NB4 (cell line): ENCODE data around the gene JPT1.
"Not testable (repeated sequence)": the region's sequence is repeated elsewhere in the genome, so short reads cannot be mapped to it uniquely, and the experiment has no call there.

Experiments used
- DNase-seq: peaks from one replicate; pipeline ENCODE4 v3.0.0; 2010; ENCODE audit warnings: low read depth
- H3K4me3 ChIP-seq: one replicate; pipeline ENCODE4 v1.5.1; 2011; ENCODE audit warnings: mild to moderate bottlenecking, low read depth, low read length, moderate library complexity
- MYC ChIP-seq: IDR thresholded peaks from 2 replicates; pipeline ENCODE4 v1.6.1; 2011; ENCODE audit warnings: low read depth, low read length
- POLR2A ChIP-seq: IDR thresholded peaks from 2 replicates; pipeline ENCODE4 v1.6.1; 2011; ENCODE audit warnings: mild to moderate bottlenecking; ENCODE audit not compliant: insufficient read length; ENCODE audit errors: extremely low read depth
- TF ChIP-seq, protein P1 (sequence below): IDR thresholded peaks from one replicate; pipeline ENCODE4 v1.5.1; 2012; ENCODE audit warnings: low read depth, low read length
- TF ChIP-seq, protein P2 (sequence below): IDR thresholded peaks from 2 replicates; pipeline ENCODE4 v1.6.1; 2011; ENCODE audit warnings: low read depth, low read length

The JPT1 gene

DNA sequence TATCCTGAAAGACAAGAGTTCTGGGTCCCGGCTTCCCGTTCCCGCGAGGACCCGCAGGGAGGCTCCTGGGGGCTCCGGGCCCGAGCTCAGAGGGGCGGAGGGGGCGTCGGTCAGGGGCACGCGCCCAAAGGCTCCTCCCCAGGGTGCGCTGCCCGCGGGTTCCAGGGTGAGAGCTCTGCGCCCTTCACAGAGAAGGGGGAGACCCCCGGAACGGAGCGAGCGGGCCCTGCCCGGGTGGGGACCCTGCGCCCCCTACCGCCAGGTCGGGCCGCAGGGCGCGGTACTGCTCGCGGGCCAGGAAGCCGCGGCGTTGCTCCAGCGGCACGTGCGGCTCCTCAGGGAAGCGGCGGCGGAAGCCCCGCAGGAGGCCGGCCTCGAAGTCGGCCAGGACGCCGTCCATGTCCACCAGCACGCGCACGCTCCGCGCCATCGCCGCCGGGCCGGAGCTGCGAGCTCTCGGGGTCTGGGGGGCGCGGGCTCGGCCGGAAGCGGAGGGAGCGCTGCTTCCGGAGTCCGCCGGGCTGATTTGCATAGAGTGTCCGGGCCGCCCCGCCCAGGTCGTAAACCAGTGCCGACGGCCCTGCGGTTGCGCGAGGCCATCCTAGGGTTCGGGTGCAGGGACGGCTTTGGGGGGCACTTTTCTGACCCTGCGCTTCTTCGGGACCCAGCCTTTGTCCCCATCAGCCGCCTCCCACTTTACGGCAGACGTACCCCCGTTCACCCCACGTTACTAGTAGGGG, 22.9 kb downstream of the JPT1 start, which contains the start of gene NT5C:
Gene NT5C (minus strand): TSS at position 465 of the 740 bp plus-strand sequence. CDS start 35 bp downstream, at position 430.
- DNase-seq = peak; percentile 91
- peak within 1 kb of the TSS; percentile 71 for H3K4me3 ChIP-seq
- TF ChIP-seq POLR2A (peak; percentile 84), MYC (peak; percentile 77)
- TF ChIP-seq, protein P1, sequence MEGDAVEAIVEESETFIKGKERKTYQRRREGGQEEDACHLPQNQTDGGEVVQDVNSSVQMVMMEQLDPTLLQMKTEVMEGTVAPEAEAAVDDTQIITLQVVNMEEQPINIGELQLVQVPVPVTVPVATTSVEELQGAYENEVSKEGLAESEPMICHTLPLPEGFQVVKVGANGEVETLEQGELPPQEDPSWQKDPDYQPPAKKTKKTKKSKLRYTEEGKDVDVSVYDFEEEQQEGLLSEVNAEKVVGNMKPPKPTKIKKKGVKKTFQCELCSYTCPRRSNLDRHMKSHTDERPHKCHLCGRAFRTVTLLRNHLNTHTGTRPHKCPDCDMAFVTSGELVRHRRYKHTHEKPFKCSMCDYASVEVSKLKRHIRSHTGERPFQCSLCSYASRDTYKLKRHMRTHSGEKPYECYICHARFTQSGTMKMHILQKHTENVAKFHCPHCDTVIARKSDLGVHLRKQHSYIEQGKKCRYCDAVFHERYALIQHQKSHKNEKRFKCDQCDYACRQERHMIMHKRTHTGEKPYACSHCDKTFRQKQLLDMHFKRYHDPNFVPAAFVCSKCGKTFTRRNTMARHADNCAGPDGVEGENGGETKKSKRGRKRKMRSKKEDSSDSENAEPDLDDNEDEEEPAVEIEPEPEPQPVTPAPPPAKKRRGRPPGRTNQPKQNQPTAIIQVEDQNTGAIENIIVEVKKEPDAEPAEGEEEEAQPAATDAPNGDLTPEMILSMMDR = peak; percentile 55
- TF ChIP-seq, protein P2, sequence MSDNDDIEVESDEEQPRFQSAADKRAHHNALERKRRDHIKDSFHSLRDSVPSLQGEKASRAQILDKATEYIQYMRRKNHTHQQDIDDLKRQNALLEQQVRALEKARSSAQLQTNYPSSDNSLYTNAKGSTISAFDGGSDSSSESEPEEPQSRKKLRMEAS = peak; percentile 73

DNA sequence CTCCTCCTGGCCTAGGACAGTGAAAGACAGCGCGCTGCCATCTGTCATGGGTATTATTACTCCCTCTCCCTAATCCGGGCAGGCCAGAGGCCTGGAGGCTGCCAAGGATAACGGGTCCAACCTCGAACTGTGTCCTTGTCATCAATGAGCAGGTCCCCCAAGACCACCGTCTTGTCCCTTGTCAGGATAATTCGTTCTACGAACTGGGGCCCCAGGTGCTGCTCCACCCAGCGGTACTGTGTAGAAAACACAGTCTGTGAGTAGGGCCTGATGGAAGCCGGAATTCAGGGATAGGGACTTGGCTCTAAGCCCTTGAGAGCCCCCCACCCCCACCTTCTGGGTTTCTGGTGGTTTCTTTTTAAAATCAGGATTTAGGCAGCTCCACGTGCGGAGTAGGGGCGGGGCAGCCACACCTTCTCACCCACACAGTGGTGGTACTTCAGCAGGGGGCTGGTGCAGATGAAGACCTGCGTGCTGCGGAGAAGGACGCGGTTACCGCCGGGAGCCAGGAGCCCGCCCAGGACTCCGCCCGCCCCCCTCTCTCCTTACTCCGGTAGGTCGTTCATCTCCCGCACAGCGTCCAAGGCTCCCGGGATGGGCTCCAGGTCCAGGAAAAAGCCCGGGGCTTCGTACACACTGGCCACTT, 23.6 kb downstream of the JPT1 start:
- DNase-seq = peak; percentile 71
- no peak for TF ChIP-seq POLR2A
- TF ChIP-seq, protein P2 = 0 out of 2 replicates have a peak, but pooled peaks have one; percentile 11
- TF ChIP-seq, protein P1 = peak; percentile 45
- TF ChIP-seq MYC = no peak
- peak overlapping the region; percentile 71 for H3K4me3 ChIP-seq

DNA sequence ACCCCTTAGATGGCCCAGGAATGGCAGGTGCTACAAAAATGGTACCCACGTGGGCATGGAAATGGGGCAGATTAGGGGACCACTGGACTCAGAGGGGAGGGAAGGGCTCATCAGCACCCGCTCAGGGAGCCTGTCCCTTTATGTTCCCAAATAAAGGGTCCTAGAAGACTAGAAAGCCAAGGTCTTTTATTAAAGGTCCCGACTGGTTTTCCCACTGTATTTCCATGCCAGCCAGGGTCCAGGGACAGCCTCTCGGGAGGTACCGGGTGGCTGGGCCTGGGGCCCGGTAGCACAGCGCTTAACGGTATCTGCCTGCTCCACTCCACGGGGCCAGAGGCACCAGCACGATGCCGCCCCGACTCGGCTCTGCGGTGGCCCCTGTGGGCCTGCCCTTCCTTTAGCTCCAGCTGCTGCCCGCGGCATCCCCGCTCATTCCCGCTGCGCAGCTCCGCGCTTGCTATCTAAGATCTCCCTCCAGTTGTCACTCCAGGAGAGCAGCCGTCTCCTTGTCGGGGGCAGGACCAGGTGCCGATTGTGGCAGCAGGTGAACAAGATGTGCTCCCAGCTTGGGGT, 24.2 kb downstream of the JPT1 start:
- TF ChIP-seq, protein P2 = no peak
- no peak for TF ChIP-seq MYC
- no peak for TF ChIP-seq POLR2A
- TF ChIP-seq, protein P1 = no peak
- H3K4me3 ChIP-seq = peak overlapping the region; percentile 71
- no peak for DNase-seq

DNA sequence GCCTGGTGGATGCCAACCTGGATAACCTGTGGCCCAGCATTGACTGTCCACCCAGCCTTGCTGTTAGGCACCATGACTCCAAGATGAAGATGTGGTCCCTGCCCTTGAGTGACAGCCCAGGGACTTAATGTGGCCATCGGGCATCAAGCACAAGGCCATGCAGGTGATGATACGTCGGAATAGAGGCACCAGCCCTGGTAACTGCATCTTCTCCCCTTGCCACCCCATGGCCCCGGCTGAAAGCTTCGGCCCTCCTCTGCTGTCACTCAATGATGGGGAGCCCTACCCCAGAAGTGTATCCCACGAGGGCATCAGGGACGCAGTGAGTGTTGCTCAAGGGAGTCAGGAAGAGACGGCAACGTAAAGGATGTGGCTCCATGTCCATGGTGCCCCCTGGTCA, 24.7 kb downstream of the JPT1 start:
- DNase-seq = no peak
- TF ChIP-seq POLR2A (no peak), MYC (no peak)
- TF ChIP-seq, protein P2 = no peak
- TF ChIP-seq, protein P1 = no peak
- no peak overlapping the region for H3K4me3 ChIP-seq

DNA sequence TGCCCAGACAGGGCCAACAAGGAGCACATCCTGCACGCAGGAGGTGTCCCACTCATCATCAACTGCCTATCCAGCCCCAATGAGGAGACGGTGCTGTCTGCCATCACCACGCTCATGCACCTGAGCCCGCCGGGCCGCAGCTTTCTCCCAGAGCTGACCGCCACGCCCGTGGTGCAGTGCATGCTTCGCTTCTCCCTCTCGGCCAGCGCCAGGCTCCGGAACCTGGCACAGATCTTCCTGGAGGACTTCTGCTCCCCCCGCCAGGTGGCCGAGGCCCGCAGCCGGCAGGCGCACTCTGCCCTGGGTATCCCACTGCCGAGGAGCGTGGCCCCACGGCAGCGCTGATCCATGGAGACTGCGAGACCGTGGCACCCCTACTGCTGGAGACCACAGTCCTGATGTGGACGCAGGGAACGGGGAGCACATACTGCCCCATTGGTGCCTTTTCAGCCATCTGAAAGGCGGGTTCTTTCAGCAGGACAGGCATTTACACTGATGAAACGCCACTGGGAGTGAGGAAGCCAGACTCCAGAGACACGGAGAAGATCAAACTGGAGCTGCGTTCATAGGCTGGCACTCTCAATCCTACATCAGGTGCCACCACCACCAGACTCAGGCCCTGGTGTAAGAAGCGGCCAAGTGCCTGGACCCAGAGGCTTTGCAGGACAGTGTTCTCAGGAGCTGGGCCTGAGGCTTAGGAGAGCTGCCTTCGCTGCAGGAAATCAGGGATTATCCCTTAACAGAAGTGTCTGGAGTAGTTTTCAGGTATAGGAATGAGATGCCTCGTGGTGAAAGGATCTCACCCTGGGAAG, 25.4 kb downstream of the JPT1 start:
- TF ChIP-seq MYC = no peak
- TF ChIP-seq POLR2A = no peak
- TF ChIP-seq, protein P1 = no peak
- TF ChIP-seq, protein P2 = no peak
- no peak overlapping the region for H3K4me3 ChIP-seq
- no peak for DNase-seq

DNA sequence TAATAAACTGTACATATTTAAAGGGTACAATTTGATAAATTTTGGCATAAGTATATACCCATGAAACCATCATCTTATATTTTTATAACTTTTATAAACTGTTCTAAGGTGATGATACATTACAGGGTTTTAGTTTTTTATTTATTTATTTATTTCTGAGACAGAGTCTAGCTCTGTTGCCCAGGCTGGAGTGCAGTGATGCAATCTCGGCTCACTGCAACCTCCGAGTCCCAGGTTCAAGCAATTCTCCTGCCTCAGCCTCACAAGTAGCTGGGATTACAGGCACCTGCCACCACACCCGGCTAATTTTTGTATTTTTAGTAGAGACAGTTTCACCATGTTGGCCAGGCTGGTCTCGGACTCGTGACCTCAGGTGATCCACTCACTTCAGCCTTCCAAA, 26.4 kb downstream of the JPT1 start:
- H3K4me3 ChIP-seq, DNase-seq: not testable (repeated sequence)
